Uterus (tissue), 2 donors: ENCODE measurements around the gene C6orf15.

Experiments
- POLR2A ChIP-seq, 2 donors: fragments of 450-650 bp; IDR thresholded peaks; one replicate each; pipeline ENCODE4 v1.6.1; 2016; ENCODE audit warnings: antibody characterized with exemption in 2 of 2, mild to moderate bottlenecking in 1 of 2, moderate library complexity in 1 of 2
- TF ChIP-seq, protein P1 (sequence below), 4 experiments: fragments of 200-600 bp in 2 of 4; fragments of 450-650 bp in 2 of 4; sonication (generic) in 2 of 4; IDR thresholded peaks; one replicate each; pipeline ENCODE4 v1.5.1; 2016 to 2019; ENCODE audit warnings: antibody characterized with exemption in 4 of 4, mild to moderate bottlenecking in 2 of 4, moderate library complexity in 1 of 4

DNA sequence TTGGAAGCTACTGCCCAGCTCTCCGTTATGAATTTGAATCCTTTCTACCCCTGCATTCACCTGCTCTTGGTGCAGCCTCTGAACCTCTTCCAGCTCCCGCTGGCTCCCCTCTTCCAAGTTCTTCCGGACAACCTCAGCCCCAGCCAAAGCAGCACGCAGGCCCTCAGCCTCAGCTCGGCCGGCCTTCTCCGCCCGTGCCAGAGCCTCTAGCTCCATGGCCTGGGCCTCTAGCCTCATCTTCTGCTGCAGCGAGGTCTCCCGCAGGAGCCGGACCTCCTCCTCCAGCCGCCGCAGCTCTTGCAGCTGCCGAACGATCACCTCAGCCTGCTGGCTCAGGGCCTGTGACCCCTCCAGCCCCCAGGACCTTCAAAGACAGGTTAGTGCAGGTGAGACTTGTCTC, 42.1 kb upstream of the C6orf15 start:
- TF ChIP-seq, protein P1, sequence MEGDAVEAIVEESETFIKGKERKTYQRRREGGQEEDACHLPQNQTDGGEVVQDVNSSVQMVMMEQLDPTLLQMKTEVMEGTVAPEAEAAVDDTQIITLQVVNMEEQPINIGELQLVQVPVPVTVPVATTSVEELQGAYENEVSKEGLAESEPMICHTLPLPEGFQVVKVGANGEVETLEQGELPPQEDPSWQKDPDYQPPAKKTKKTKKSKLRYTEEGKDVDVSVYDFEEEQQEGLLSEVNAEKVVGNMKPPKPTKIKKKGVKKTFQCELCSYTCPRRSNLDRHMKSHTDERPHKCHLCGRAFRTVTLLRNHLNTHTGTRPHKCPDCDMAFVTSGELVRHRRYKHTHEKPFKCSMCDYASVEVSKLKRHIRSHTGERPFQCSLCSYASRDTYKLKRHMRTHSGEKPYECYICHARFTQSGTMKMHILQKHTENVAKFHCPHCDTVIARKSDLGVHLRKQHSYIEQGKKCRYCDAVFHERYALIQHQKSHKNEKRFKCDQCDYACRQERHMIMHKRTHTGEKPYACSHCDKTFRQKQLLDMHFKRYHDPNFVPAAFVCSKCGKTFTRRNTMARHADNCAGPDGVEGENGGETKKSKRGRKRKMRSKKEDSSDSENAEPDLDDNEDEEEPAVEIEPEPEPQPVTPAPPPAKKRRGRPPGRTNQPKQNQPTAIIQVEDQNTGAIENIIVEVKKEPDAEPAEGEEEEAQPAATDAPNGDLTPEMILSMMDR (IDR thresholded peaks at IDR 0.05), result no peak
- no peak for TF ChIP-seq POLR2A (IDR thresholded peaks at IDR 0.05)
